ENCODE measurements around the gene MED13.

Gene MED13

GRCh38 chr17:62109378-62109902, 44.4 kb upstream of the MED13 start:
- no peak overlapping the region for H3K4me3 ChIP-seq (replicated peaks; ENCODE audit: low read depth, low read length)
- no peaks in the 10 kb centered on the region for H3K36me3 ChIP-seq (ENCODE audit: control insufficient read depth, insufficient read depth, low read length)
- no peaks in the 10 kb centered on the region for H3K27me3 ChIP-seq (replicated peaks; ENCODE audit: control insufficient read depth, insufficient read depth, low read length)
- DNase-seq (ENCODE audit: extremely low read depth, insufficient read length) = peak; percentile 83
- TF ChIP-seq CTCF (IDR thresholded peaks at IDR 0.05; ENCODE audit: insufficient read depth, low read length, poor library complexity, severe bottlenecking) = peak; percentile 99

- no peak for DNase-seq (ENCODE audit: extremely low read depth, insufficient read length)
- TF ChIP-seq CTCF (IDR thresholded peaks at IDR 0.05; ENCODE audit: insufficient read depth, low read length, poor library complexity, severe bottlenecking) = no peak
- Histone ChIP-seq H3K4me3 (replicated peaks; ENCODE audit: low read depth, low read length) (no peak overlapping the region), H3K27me3 (replicated peaks; ENCODE audit: control insufficient read depth, insufficient read depth, low read length) (no peaks in the 10 kb centered on the region), H3K36me3 (ENCODE audit: control insufficient read depth, insufficient read depth, low read length) (no peaks in the 10 kb centered on the region)
These were observed 40.8 kb upstream of the MED13 start for GRCh38 chr17:62105861-62106260.

- DNase-seq (ENCODE audit: extremely low read depth, insufficient read length) = no peak
- no peak for TF ChIP-seq CTCF (IDR thresholded peaks at IDR 0.05; ENCODE audit: insufficient read depth, low read length, poor library complexity, severe bottlenecking)
- no peaks in the 10 kb centered on the region for H3K36me3 ChIP-seq (ENCODE audit: control insufficient read depth, insufficient read depth, low read length)
- no peak overlapping the region for H3K4me3 ChIP-seq (replicated peaks; ENCODE audit: low read depth, low read length)
- H3K27me3 ChIP-seq (replicated peaks; ENCODE audit: control insufficient read depth, insufficient read depth, low read length) = no peaks in the 10 kb centered on the region
These were observed 40.3 kb upstream of the MED13 start for GRCh38 chr17:62105357-62105756.

- TF ChIP-seq CTCF (IDR thresholded peaks at IDR 0.05; ENCODE audit: insufficient read depth, low read length, poor library complexity, severe bottlenecking) = no peak
- H3K4me3 ChIP-seq (replicated peaks; ENCODE audit: low read depth, low read length) = no peak overlapping the region
- no peak for DNase-seq (ENCODE audit: extremely low read depth, insufficient read length)
- no peaks in the 10 kb centered on the region for H3K27me3 ChIP-seq (replicated peaks; ENCODE audit: control insufficient read depth, insufficient read depth, low read length)
- no peaks in the 10 kb centered on the region for H3K36me3 ChIP-seq (ENCODE audit: control insufficient read depth, insufficient read depth, low read length)
These were observed 36.4 kb upstream of the MED13 start for GRCh38 chr17:62101515-62101914.

- TF ChIP-seq CTCF (IDR thresholded peaks at IDR 0.05; ENCODE audit: insufficient read depth, low read length, poor library complexity, severe bottlenecking) = no peak
- no peak for DNase-seq (ENCODE audit: extremely low read depth, insufficient read length)
- Histone ChIP-seq H3K36me3 (ENCODE audit: control insufficient read depth, insufficient read depth, low read length) (no peaks in the 10 kb centered on the region), H3K4me3 (replicated peaks; ENCODE audit: low read depth, low read length) (no peak overlapping the region), H3K27me3 (replicated peaks; ENCODE audit: control insufficient read depth, insufficient read depth, low read length) (no peaks in the 10 kb centered on the region)
These were observed 36.0 kb upstream of the MED13 start for GRCh38 chr17:62101090-62101489.

- no peaks in the 10 kb centered on the region for H3K27me3 ChIP-seq (replicated peaks; ENCODE audit: control insufficient read depth, insufficient read depth, low read length)
- no peak overlapping the region for H3K4me3 ChIP-seq (replicated peaks; ENCODE audit: low read depth, low read length)
- no peak for DNase-seq (ENCODE audit: extremely low read depth, insufficient read length)
- H3K36me3 ChIP-seq (ENCODE audit: control insufficient read depth, insufficient read depth, low read length) = no peaks in the 10 kb centered on the region
- no peak for TF ChIP-seq CTCF (IDR thresholded peaks at IDR 0.05; ENCODE audit: insufficient read depth, low read length, poor library complexity, severe bottlenecking)
These were observed 35.0 kb upstream of the MED13 start for GRCh38 chr17:62100055-62100454.
